MV-4-11 (cell line): ENCODE results near the gene USF3.
A peak's percentile ranks its signal among the peaks of the same experiment; 100 is the strongest.

Source experiments
- DNase-seq: peaks from one replicate; lab custom pipeline; 2025; lab: John Stamatoyannopoulos, UW

The USF3 gene

GRCh38 chr3:113696658-113697499 is 437 bp upstream of the USF3 start:
- peak; percentile 99 for DNase-seq

GRCh38 chr3:113695431-113695785 is 1.0 kb downstream of the USF3 start:
- DNase-seq = no peak

- no peak for DNase-seq
These were observed 6.0 kb downstream of the USF3 start for GRCh38 chr3:113690482-113690881.

GRCh38 chr3:113685956-113686721 is 10.3 kb downstream of the USF3 start:
- DNase-seq = peak; percentile 46

- DNase-seq = no peak
These were observed 11.3 kb downstream of the USF3 start for GRCh38 chr3:113685124-113685523.

- peak; percentile 83 for DNase-seq
These were observed 12.1 kb downstream of the USF3 start for GRCh38 chr3:113684271-113684819.

GRCh38 chr3:113678773-113679172 is 17.7 kb downstream of the USF3 start:
- DNase-seq = no peak

GRCh38 chr3:113677737-113678136 is 18.7 kb downstream of the USF3 start:
- DNase-seq = no peak

GRCh38 chr3:113676261-113676660 is 20.2 kb downstream of the USF3 start:
- peak; percentile 43 for DNase-seq

- no peak for DNase-seq
These were observed 22.8 kb downstream of the USF3 start for GRCh38 chr3:113673593-113673992.

- DNase-seq = no peak
These were observed 28.4 kb downstream of the USF3 start for GRCh38 chr3:113668015-113668414.

- DNase-seq = no peak
These were observed 31.8 kb downstream of the USF3 start for GRCh38 chr3:113664523-113665094.

GRCh38 chr3:113663761-113664160 is 32.7 kb downstream of the USF3 start:
- DNase-seq = no peak

- no peak for DNase-seq
These were observed 33.1 kb downstream of the USF3 start for GRCh38 chr3:113663324-113663750.

GRCh38 chr3:113662824-113663223 is 33.6 kb downstream of the USF3 start:
- DNase-seq = no peak

GRCh38 chr3:113660896-113661295 is 35.5 kb downstream of the USF3 start:
- no peak for DNase-seq

- DNase-seq = no peak
These were observed 36.0 kb downstream of the USF3 start for GRCh38 chr3:113660458-113660857.

- no peak for DNase-seq
These were observed 36.4 kb downstream of the USF3 start for GRCh38 chr3:113659996-113660395.

- DNase-seq = no peak
These were observed 37.3 kb downstream of the USF3 start for GRCh38 chr3:113659101-113659541.

GRCh38 chr3:113658107-113658506 is 38.3 kb downstream of the USF3 start:
- DNase-seq = no peak

- no peak for DNase-seq
These were observed 41.6 kb downstream of the USF3 start for GRCh38 chr3:113654851-113655250.

GRCh38 chr3:113654310-113654709 is 42.1 kb downstream of the USF3 start:
- no peak for DNase-seq
